GM12892 (cell line): Measurements from ENCODE around the gene SSR1.
"Not testable (repeated sequence)": the region's sequence is repeated elsewhere in the genome, so short reads cannot be mapped to it uniquely, and the experiment has no call there.

ENCODE experiments used
- POLR2A ChIP-seq: IDR thresholded peaks from 2 replicates; pipeline ENCODE4 v1.6.1; 2011; ENCODE audit warnings: low read depth, low read length, control low read depth
- POLR2AphosphoS5 ChIP-seq: IDR thresholded peaks from 2 replicates; pipeline ENCODE4 v1.6.1; 2011; ENCODE audit warnings: low read depth, low read length, control low read depth
- TAF1 ChIP-seq: IDR thresholded peaks from 2 replicates; pipeline ENCODE4 v1.6.1; 2011; ENCODE audit warnings: low read depth, mild to moderate bottlenecking, control low read depth, low read length, borderline replicate concordance

- TF ChIP-seq POLR2AphosphoS5, POLR2A, TAF1: not testable (repeated sequence)
Measured at GRCh38 chr6:7347551-7347997, 34.6 kb upstream of the SSR1 start.
